Measurements from ENCODE around the gene RAF1.

Gene RAF1

DNA sequence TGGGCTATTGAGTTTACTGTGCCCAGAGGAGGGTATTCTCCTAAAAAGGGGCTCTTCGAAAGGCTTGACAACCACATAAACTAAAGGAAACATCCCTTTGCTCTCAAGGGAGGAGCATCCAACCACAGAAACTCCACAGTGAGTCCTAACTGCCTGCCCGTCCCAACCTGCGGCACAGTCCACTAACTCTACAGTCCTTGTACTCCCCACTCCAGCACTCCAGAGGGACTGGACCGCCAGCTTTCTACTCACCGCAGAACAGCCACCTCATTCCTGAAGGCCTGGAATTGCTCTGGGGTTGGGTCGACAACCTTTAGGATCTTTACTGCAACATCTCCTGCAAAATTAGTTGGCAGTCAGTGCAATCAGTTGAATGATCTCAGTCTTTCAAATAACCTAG, 72.5 kb downstream of the RAF1 start:
- no peak overlapping the region for H3K4me3 ChIP-seq
- TF ChIP-seq FOXP2 (optimal IDR thresholded peaks at IDR 0.05; ENCODE audit: control extremely low read depth, extremely low read length, insufficient read depth) (no peak), POLR2AphosphoS5 (IDR thresholded peaks at IDR 0.05; ENCODE audit: borderline replicate concordance, low read depth, low read length) (no peak), EZH2 (IDR thresholded peaks at IDR 0.05) (no peak)

DNA sequence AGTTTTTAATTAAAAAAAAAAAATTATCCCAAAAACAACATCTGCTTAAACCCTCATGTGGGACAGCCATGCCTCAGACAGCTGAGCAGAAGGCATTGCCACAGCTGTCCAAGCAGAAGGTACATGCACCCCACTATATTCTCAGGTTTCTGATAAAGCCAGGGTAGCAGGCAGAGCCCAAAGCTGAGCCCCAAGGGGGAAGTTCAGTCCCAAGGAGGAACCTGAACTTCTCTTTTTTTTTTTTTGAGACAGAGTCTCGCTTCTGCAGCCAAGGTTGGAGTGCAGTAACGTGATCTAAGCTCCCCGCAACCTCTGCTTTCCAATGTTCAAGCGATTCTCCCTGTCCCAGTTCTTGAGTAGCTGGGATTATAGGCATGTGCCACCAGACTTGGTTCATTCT, 73.8 kb downstream of the RAF1 start:
- no peak for DNase-seq (ENCODE audit: low read depth, low spot score)
- Histone ChIP-seq H3K9ac (ENCODE audit: insufficient read length) (no peak overlapping the region), H3K4me3 (no peak overlapping the region), H3K36me3 (ENCODE audit: insufficient read depth, low read length) (peaks cover 32% of the 10 kb centered on the region), H3K27ac (no peak overlapping the region), H3K9me3 (ENCODE audit: low read depth, low read length) (no peaks in the 10 kb centered on the region)
- TF ChIP-seq POLR2AphosphoS5 (IDR thresholded peaks at IDR 0.05; ENCODE audit: borderline replicate concordance, low read depth, low read length) (no peak), FOXP2 (optimal IDR thresholded peaks at IDR 0.05; ENCODE audit: control extremely low read depth, extremely low read length, insufficient read depth) (no peak), EZH2 (IDR thresholded peaks at IDR 0.05) (no peak)

More for the DNA sequence above, 72.5 kb downstream of the RAF1 start:
- DNase-seq (ENCODE audit: low read depth, low spot score) = no peak
- Histone ChIP-seq H3K36me3 (ENCODE audit: insufficient read depth, low read length) (peaks cover 21% of the 10 kb centered on the region; the same call in 1 of the 2 replicates), H3K9ac (ENCODE audit: insufficient read length) (no peak overlapping the region), H3K9me3 (ENCODE audit: low read depth, low read length) (no peaks in the 10 kb centered on the region), H3K27ac (no peak overlapping the region)

DNA sequence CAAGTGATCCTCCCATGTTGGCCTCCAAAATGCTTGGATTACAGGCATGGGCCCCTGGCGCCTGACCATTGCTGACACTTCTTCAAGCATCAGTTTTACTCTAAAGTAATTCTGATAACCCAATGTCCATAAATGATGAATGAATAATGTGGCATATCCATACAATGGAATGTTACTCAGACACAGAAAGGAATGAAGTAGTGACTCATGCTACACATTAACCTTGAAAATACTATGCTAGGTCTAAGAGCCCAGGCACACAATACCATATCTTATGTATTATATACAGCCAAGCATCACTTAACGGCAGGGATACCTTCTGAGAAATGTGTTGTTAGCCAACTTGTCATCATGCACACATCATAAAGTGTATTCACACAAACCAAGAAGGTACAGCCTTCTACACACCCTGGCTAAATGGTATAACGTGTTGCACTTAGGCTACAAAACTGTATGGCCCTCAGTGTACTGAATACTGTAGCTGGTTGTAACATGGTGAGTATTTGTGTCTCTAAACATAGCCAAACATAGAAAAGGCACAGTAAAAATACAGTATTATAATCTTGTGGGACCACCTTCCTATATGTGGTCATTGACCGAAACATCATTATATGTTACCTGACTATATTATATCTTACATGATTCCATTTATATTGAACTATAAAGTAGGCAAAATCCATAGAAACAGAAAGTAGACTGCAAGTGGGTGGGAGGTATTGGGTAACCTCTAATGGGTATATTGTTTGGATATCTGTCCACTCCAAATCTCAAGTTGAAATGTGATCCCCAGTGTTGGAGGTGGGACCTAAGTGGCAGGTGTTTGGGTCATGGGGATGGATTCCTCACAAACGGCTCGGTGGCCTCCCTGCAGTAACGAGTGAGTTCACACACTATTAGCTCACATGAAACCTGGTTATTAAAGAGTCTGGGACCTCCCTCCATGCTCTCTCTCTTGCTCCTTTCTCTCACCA, 75.6 kb downstream of the RAF1 start:
- Histone ChIP-seq H3K4me3 (no peak overlapping the region), H3K27ac (no peak overlapping the region), H3K36me3 (ENCODE audit: insufficient read depth, low read length) (peaks cover 46% of the 10 kb centered on the region), H3K9ac (ENCODE audit: insufficient read length) (no peak overlapping the region), H3K9me3 (ENCODE audit: low read depth, low read length) (no peaks in the 10 kb centered on the region)
- no peak for DNase-seq (ENCODE audit: low read depth, low spot score)
- TF ChIP-seq POLR2AphosphoS5 (IDR thresholded peaks at IDR 0.05; ENCODE audit: borderline replicate concordance, low read depth, low read length) (no peak), EZH2 (IDR thresholded peaks at IDR 0.05) (no peak), FOXP2 (optimal IDR thresholded peaks at IDR 0.05; ENCODE audit: control extremely low read depth, extremely low read length, insufficient read depth) (no peak)

GRCh38 chr3:12586403-12586802, 77.5 kb downstream of the RAF1 start:
- H3K9me3 ChIP-seq (ENCODE audit: low read depth, low read length) = no peaks in the 10 kb centered on the region
- DNase-seq (ENCODE audit: low read depth, low spot score) = no peak
- no peak overlapping the region for H3K9ac ChIP-seq (ENCODE audit: insufficient read length)
- no peak overlapping the region for H3K4me3 ChIP-seq
- peaks cover 45% of the 10 kb centered on the region for H3K36me3 ChIP-seq (ENCODE audit: insufficient read depth, low read length)
- H3K27ac ChIP-seq = no peak overlapping the region
- TF ChIP-seq FOXP2 (optimal IDR thresholded peaks at IDR 0.05; ENCODE audit: control extremely low read depth, extremely low read length, insufficient read depth) (no peak), POLR2AphosphoS5 (IDR thresholded peaks at IDR 0.05; ENCODE audit: borderline replicate concordance, low read depth, low read length) (no peak), EZH2 (IDR thresholded peaks at IDR 0.05) (no peak)

- no peak for DNase-seq (ENCODE audit: low read depth, low spot score)
- no peak overlapping the region for H3K27ac ChIP-seq
- TF ChIP-seq POLR2AphosphoS5 (IDR thresholded peaks at IDR 0.05; ENCODE audit: borderline replicate concordance, low read depth, low read length) = no peak
- no peak for TF ChIP-seq FOXP2 (optimal IDR thresholded peaks at IDR 0.05; ENCODE audit: control extremely low read depth, extremely low read length, insufficient read depth)
- no peak for TF ChIP-seq EZH2 (IDR thresholded peaks at IDR 0.05)
- H3K4me3 ChIP-seq = no peak overlapping the region
- H3K9me3 ChIP-seq (ENCODE audit: low read depth, low read length) = no peaks in the 10 kb centered on the region
- no peak overlapping the region for H3K9ac ChIP-seq (ENCODE audit: insufficient read length)
- peaks cover 42% of the 10 kb centered on the region for H3K36me3 ChIP-seq (ENCODE audit: insufficient read depth, low read length)
Measured at GRCh38 chr3:12585970-12586369, 77.9 kb downstream of the RAF1 start.

- no peaks in the 10 kb centered on the region for H3K9me3 ChIP-seq (ENCODE audit: low read depth, low read length)
- H3K27ac ChIP-seq = no peak overlapping the region
- H3K9ac ChIP-seq (ENCODE audit: insufficient read length) = no peak overlapping the region
- H3K4me3 ChIP-seq = no peak overlapping the region
- TF ChIP-seq POLR2AphosphoS5 (IDR thresholded peaks at IDR 0.05; ENCODE audit: borderline replicate concordance, low read depth, low read length) = no peak; the same call in 1 of the 2 replicates
- no peak for TF ChIP-seq FOXP2 (optimal IDR thresholded peaks at IDR 0.05; ENCODE audit: control extremely low read depth, extremely low read length, insufficient read depth)
- no peak for TF ChIP-seq EZH2 (IDR thresholded peaks at IDR 0.05)
- peaks cover 37% of the 10 kb centered on the region for H3K36me3 ChIP-seq (ENCODE audit: insufficient read depth, low read length)
- no peak for DNase-seq (ENCODE audit: low read depth, low spot score)
Measured at GRCh38 chr3:12585181-12585580, 78.7 kb downstream of the RAF1 start.

DNA sequence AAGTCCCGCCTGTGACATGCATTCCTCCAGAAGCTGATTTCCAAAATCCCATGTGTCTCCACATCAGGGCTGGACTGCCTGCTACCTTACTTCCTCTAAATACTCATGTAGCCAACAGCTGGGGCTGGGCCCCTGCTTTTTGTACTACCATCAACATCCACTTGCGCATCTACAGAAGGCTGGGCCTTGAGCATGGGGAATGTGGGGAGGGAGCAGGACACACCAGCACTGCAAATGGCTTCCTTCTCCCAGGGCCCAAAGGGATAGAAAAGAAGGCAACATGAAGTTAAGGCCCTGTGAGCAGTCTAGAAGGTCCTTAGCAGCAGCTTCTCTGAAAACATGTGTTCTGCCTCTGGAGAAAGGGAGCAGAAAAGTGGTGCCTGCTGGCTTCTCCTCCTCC, 79.8 kb downstream of the RAF1 start:
- H3K36me3 ChIP-seq (ENCODE audit: insufficient read depth, low read length) = peaks cover 37% of the 10 kb centered on the region

DNA sequence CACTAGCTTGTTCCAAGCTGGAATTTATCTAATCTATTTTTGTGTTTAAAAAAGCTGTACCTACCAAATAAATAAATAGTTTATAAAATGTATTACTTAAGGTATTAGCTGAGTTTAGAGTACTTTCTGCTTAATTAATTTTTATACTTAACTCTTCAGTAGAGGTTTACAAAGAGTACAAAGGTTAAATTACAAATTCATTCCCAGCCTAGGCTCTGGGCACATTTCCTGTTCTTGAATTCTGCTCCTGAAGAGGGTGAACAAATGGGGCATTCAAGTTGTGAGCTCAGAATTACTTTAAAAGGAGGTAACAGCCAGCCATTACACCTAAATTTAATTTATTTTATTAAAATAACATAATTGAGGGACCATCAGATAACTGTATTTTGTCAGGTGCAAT, 80.6 kb downstream of the RAF1 start:
- TF ChIP-seq POLR2AphosphoS5 (IDR thresholded peaks at IDR 0.05; ENCODE audit: borderline replicate concordance, low read depth, low read length) (no peak), FOXP2 (optimal IDR thresholded peaks at IDR 0.05; ENCODE audit: control extremely low read depth, extremely low read length, insufficient read depth) (no peak), EZH2 (IDR thresholded peaks at IDR 0.05) (no peak)
- Histone ChIP-seq H3K36me3 (ENCODE audit: insufficient read depth, low read length) (peaks cover 34% of the 10 kb centered on the region), H3K9ac (ENCODE audit: insufficient read length) (no peak overlapping the region), H3K27ac (no peak overlapping the region), H3K4me3 (no peak overlapping the region), H3K9me3 (ENCODE audit: low read depth, low read length) (no peaks in the 10 kb centered on the region)
- DNase-seq (ENCODE audit: low read depth, low spot score) = no peak

More for the DNA sequence above, 79.8 kb downstream of the RAF1 start:
- Histone ChIP-seq H3K9me3 (ENCODE audit: low read depth, low read length) (no peaks in the 10 kb centered on the region), H3K9ac (ENCODE audit: insufficient read length) (no peak overlapping the region), H3K27ac (no peak overlapping the region), H3K4me3 (no peak overlapping the region)
- TF ChIP-seq POLR2AphosphoS5 (IDR thresholded peaks at IDR 0.05; ENCODE audit: borderline replicate concordance, low read depth, low read length) = no peak
- TF ChIP-seq FOXP2 (optimal IDR thresholded peaks at IDR 0.05; ENCODE audit: control extremely low read depth, extremely low read length, insufficient read depth) = no peak
- no peak for TF ChIP-seq EZH2 (IDR thresholded peaks at IDR 0.05)
- DNase-seq (ENCODE audit: low read depth, low spot score) = no peak

All from SK-N-MC (cell line).